Kidney tubule cell (primary cell): ENCODE data around the gene IL12B.
"Not testable (repeated sequence)": the region's sequence is repeated elsewhere in the genome, so short reads cannot be mapped to it uniquely, and the experiment has no call there.

Experiments used
- DNase-seq: peaks from one replicate; pipeline ENCODE4 v3.0.0-alpha.2; 2018; ENCODE audit warnings: low spot score

IL12B gene

DNA sequence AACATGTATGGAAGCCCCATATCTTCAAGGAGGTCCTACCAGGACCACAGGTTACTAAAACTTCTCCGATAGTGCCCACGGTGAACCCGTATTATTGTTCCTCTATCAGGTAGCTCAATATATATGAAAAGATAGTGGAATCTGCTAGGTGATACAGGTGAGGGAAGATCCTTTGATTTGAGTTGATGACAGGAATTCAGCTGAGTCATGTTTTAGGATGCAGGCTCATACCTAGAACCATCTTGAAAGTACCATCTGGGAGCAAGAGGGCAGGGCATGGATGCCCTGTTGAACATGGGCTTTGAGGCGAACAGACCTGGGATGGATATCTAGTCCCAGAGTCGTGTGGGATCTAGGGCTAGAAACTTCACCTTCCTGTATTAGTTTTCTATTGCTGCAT, 35.4 kb downstream of the IL12B start:
- DNase-seq = no peak

DNA sequence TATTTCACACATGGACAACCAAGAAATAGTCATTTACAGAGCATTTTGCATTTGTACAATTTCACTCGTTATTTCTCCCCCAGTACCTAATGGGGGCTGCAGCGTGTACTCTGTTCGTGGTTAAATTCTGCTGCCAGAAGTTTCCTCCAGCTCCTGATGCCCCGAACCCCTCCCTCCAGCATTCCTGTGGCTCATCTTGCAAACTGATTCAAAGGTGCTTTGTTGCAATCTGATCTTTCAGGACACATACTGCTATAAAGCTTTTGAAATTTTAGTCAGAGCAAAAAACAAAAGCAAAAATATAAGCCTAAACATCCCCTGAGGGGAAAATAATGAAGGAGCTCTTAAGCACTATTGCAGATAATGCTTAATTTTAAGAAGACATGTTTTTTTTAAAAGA, 39.5 kb downstream of the IL12B start:
- no peak for DNase-seq

DNA sequence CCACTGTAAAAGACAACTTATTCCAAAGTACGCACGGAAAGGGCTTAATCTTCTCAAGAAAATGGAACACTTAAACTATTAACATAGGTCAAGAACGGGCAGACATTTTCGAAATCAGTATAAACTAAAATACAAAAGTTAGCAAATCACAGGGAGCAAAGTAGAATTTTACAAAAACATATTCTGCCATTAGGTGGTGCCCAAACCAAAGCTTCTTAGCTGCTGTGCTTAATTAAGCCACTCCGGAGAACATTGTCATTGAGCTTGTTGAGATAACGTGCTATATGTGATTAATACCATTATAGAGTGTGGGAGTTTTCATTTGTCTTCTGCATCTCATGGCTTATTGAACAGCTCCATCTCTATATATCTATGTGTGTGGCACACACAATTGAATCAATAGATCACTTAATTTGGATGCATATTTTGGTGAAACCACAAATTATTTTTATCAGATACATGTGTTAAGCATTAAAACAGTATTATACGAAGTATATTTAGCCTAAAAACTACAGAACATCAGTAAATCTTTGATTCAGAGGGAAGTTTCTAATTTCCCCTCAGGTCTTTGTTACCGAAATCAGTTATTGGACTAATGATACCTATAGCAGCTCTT, 43.8 kb downstream of the IL12B start:
- DNase-seq = peak; percentile 27

DNA sequence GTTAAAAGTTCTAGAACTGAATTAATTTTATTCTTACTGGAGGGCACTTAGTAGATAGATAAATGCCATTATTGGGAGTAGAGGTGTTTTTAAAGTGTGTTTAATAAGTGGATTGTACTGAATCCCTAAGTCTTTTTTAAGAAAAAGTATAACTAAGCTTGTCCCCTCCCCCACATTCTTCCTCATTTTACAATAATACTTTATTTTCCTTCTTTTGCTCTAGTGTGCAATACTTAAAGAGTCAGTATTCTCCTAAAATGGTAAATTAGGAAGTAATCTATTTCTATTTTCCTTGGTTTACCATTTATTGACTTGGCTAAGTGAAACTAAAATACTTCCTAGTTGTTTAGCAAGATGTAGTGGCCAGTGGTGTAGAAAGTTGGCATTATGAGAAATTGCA, 55.6 kb downstream of the IL12B start:
- no peak for DNase-seq

DNA sequence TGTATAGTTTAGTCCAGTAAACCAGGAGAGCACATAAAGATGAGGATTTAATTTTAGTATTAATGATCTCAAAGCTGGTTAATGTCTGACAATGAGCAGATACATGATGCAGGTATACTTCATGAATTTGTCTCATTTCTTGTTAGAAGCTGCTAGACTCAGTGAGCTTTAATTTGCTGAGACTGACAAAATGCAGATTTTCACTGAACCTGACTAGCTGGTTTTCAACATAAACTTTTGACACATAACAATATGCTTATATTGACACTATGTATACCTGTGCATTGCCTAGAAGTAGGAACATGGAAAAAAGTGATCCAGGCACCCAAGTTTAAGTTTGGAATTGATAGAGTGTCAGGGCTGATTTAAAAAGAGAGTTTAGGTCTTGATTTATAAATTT, 56.4 kb downstream of the IL12B start:
- no peak for DNase-seq

DNA sequence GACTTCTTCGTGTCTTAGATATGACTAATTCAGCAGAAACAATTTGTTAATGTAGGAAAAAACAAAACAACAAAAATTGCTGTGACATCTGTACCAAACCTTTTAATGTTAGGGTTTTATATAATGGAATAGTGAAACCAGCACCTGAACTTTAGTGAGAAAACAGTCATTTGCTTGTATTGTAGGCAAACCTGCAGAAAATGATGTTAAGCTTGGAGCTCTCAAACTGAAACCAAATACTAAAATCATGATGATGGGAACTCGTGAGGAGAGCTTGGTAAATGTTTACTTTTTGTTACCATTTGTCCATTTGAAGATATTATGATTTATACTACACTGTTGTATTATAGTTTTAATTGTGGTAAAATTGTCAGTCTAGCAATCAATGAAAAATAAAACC, 60.6 kb downstream of the IL12B start:
- no peak for DNase-seq

DNA sequence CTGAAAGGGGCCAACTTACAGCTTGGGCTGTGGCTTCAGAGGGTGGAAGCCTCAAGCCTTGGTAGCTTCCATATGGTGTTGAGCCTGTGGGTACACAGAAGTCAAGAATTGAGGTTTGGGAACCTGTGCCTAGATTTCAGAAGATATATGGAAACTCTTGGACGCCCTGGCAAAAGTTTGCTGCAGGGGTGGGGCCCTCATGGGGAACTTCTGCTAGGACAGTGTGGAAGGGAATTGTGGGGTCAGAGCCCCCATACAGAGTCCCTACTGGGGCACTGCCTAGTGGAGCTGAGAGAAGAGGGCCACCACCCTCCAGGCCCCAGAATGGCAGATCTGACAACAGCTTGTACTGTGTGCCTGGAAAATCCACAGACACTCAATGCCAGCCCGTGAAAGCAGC, 63.5 kb downstream of the IL12B start:
- DNase-seq = not testable (repeated sequence)
